Thyroid gland (tissue), 4 donors: Measurements from ENCODE around the gene SCML1.

Experiments
- POLR2A ChIP-seq, 2 donors: fragments of 450-650 bp; IDR thresholded peaks; one replicate each; pipeline ENCODE4 v1.6.1; 2017; ENCODE audit warnings: antibody characterized with exemption in 2 of 2, mild to moderate bottlenecking in 2 of 2, moderate library complexity in 1 of 2
- TF ChIP-seq, protein P1 (sequence below), 6 experiments: fragments of 200-600 bp in 3 of 6; fragments of 450-650 bp in 3 of 6; sonication (generic) in 3 of 6; IDR thresholded peaks; one replicate each; pipeline ENCODE4 v1.5.1; 2016 to 2019; ENCODE audit warnings: antibody characterized with exemption in 6 of 6, mild to moderate bottlenecking in 2 of 6, inconsistent platforms in 1 of 6, moderate library complexity in 1 of 6

DNA sequence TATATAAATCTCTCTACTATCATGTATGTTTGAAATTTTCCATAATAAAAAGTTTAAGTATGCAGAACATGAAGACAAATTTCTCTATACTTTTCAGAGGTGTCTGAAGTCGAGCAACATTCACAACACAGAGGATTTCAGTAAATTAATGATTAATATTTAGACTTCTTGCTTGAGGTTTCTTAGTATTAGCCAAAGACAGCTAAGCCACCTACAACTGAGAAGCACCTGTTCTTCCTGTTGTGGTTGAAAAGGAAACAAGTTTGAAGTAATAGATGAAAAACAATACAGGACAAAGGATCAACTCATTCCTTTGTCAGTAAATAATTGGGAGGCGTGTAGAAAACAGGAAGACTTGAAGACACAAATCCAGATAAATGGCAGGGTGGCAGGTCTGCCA, 21.1 kb downstream of the SCML1 start:
- TF ChIP-seq, protein P1, sequence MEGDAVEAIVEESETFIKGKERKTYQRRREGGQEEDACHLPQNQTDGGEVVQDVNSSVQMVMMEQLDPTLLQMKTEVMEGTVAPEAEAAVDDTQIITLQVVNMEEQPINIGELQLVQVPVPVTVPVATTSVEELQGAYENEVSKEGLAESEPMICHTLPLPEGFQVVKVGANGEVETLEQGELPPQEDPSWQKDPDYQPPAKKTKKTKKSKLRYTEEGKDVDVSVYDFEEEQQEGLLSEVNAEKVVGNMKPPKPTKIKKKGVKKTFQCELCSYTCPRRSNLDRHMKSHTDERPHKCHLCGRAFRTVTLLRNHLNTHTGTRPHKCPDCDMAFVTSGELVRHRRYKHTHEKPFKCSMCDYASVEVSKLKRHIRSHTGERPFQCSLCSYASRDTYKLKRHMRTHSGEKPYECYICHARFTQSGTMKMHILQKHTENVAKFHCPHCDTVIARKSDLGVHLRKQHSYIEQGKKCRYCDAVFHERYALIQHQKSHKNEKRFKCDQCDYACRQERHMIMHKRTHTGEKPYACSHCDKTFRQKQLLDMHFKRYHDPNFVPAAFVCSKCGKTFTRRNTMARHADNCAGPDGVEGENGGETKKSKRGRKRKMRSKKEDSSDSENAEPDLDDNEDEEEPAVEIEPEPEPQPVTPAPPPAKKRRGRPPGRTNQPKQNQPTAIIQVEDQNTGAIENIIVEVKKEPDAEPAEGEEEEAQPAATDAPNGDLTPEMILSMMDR (IDR thresholded peaks at IDR 0.05) = no peak
- TF ChIP-seq POLR2A (IDR thresholded peaks at IDR 0.05) = no peak
